SK-N-SH (cell line): ENCODE data around the gene DNAJC13. TPM values are rescaled to one million over a fixed set of nuclear protein-coding genes. Genes with fewer than 3 reads are reported as not detected.

Experiments used
- CTCF ChIA-PET: fragments of 300-600, 350-600 bp; formaldehyde crosslinking; extraction: SDS; loops from one replicate; lab custom pipeline; 2021; lab: Yijun Ruan, JAX
- POLR2A ChIA-PET: fragments of 350-600 bp; sonication (Branson Sonifier 250); formaldehyde crosslinking; extraction: SDS; loops from one replicate; lab custom pipeline; 2020; ENCODE audit warnings: antibody characterized with exemption, inconsistent platforms; lab: Yijun Ruan, JAX
- DNase-seq: peaks from one replicate; pipeline ENCODE4 v3.0.0; 2012
- H2AFZ ChIP-seq: fragments of 200-600 bp; sonication (generic); 2 replicates; pipeline ENCODE4 v1.8.1; 2016; ENCODE audit warnings: antibody characterized with exemption, mild to moderate bottlenecking, low read depth
- H3F3A ChIP-seq: fragments of 200-600 bp; sonication (generic); replicated peaks from 2 replicates; pipeline ENCODE3; 2016; ENCODE audit warnings: antibody characterized with exemption, mild to moderate bottlenecking; ENCODE audit not compliant: insufficient read depth
- H3K27ac ChIP-seq, 2 experiments: fragments of 200-500 bp in 1 of 2; fragments of 200-600 bp in 1 of 2; sonication (Bioruptor generic) in 1 of 2; sonication (generic), shearing (Covaris generic) in 1 of 2; 2 replicates each; pipeline versions ENCODE4 v1.5.1 to v1.6.1; 2014 to 2016; ENCODE audit warnings: low read depth in 2 of 2, inconsistent platforms in 1 of 2, low read length in 1 of 2, mild to moderate bottlenecking in 1 of 2, mixed read lengths in 1 of 2
- H3K27me3 ChIP-seq: fragments of 200-600 bp; sonication (generic), shearing (Covaris generic); 2 replicates; pipeline ENCODE4 v1.6.1; 2016; ENCODE audit warnings: mixed run types; ENCODE audit not compliant: insufficient read depth
- H3K36me3 ChIP-seq, 2 experiments: fragments of 200-500 bp in 1 of 2; fragments of 200-600 bp in 1 of 2; sonication (Bioruptor generic) in 1 of 2; sonication (generic) in 1 of 2; replicated peaks in 1 of 2; 2 replicates each; pipeline versions ENCODE3 to v1.5.1; 2014 to 2016; ENCODE audit warnings: low read length in 1 of 2, mild to moderate bottlenecking in 1 of 2; ENCODE audit not compliant: insufficient read depth in 2 of 2, control insufficient read depth in 1 of 2
- H3K4me1 ChIP-seq, 2 experiments: fragments of 200-500 bp in 1 of 2; fragments of 200-600 bp in 1 of 2; sonication (Bioruptor generic) in 1 of 2; sonication (generic), shearing (Covaris generic) in 1 of 2; 2 replicates each; pipeline versions ENCODE4 v1.5.1 to v1.6.1; 2014 to 2016; ENCODE audit warnings: low read depth in 1 of 2, low read length in 1 of 2, mixed run types in 1 of 2; ENCODE audit not compliant: insufficient read depth in 2 of 2, control insufficient read depth in 1 of 2
- H3K4me2 ChIP-seq: fragments of 200-600 bp; sonication (generic), shearing (Covaris generic); 2 replicates; pipeline ENCODE4 v1.6.1; 2017; ENCODE audit warnings: mixed run types
- H3K4me3 ChIP-seq, 2 experiments: fragments of 200-500 bp in 1 of 2; fragments of 200-600 bp in 1 of 2; sonication (Bioruptor generic) in 1 of 2; sonication (generic), shearing (Covaris generic) in 1 of 2; 2 replicates each; pipeline versions ENCODE4 v1.5.1 to v1.8.1; 2014 to 2016; ENCODE audit warnings: low read depth in 2 of 2, inconsistent platforms in 1 of 2, low read length in 1 of 2, mild to moderate bottlenecking in 1 of 2, mixed read lengths in 1 of 2, moderate library complexity in 1 of 2
- H3K79me2 ChIP-seq: fragments of 200-600 bp; sonication (generic); 2 replicates; pipeline ENCODE4 v1.8.1; 2017; ENCODE audit warnings: mild to moderate bottlenecking; ENCODE audit not compliant: insufficient read depth
- H3K9ac ChIP-seq: fragments of 200-600 bp; sonication (generic); 2 replicates; pipeline ENCODE4 v1.6.1; 2017; ENCODE audit warnings: mixed run types
- H3K9me2 ChIP-seq: fragments of 200-600 bp; sonication (generic); 2 replicates; pipeline ENCODE4 v1.6.1; 2017; ENCODE audit warnings: mixed run types
- H3K9me3 ChIP-seq: fragments of 200-600 bp; sonication (generic); 2 replicates; pipeline ENCODE4 v1.6.1; 2017; ENCODE audit warnings: mixed run types, mild to moderate bottlenecking, moderate library complexity
- H4K20me1 ChIP-seq: fragments of 200-600 bp; sonication (generic); 2 replicates; pipeline ENCODE4 v1.6.1; 2017; ENCODE audit warnings: mild to moderate bottlenecking, mixed run types; ENCODE audit not compliant: insufficient read depth
- MXI1 ChIP-seq: IDR thresholded peaks from 2 replicates; pipeline ENCODE4 v1.6.1; 2012; ENCODE audit warnings: mild to moderate bottlenecking, low read depth, low read length, improper control_type of control experiment
- RAD21 ChIP-seq: IDR thresholded peaks from 2 replicates; pipeline ENCODE4 v1.6.1; 2012; ENCODE audit warnings: mild to moderate bottlenecking, low read length
- WGBS: methylation state at CpG from one replicate; pipeline ENCODE4 v1.1.6; 2017; ENCODE audit warnings: low lambda C conversion rate; 5-methylcytosine and 5-hydroxymethylcytosine counted together
- polyA plus RNA-seq, 3 experiments: library from polyadenylated mRNA; depleted of rRNA; stranded (reverse); fragments of >200 nt; gene quantifications; 2 replicates each; pipeline ENCODE4 v1.2.3, GENCODE V29; 2012
- TF ChIP-seq, protein P1 (sequence below): fragments of 200-600 bp; sonication (generic); IDR thresholded peaks from 2 replicates; pipeline ENCODE4 v1.6.1; 2017; ENCODE audit warnings: antibody characterized with exemption, mild to moderate bottlenecking, moderate library complexity
- TF ChIP-seq, protein P2 (sequence below): fragments of 150-350 bp; IDR thresholded peaks from 2 replicates; pipeline ENCODE4 v1.6.1; 2016; ENCODE audit warnings: mild to moderate bottlenecking, low read depth, low read length
- TF ChIP-seq, protein P3 (sequence below): IDR thresholded peaks from 2 replicates; pipeline ENCODE4 v1.6.1; 2012; ENCODE audit warnings: mild to moderate bottlenecking, low read depth, low read length, moderate library complexity

Gene DNAJC13
- polyA plus RNA-seq, 1 of the 3 experiments (the other 2 are of a cell fraction): 10.8 TPM

DNA sequence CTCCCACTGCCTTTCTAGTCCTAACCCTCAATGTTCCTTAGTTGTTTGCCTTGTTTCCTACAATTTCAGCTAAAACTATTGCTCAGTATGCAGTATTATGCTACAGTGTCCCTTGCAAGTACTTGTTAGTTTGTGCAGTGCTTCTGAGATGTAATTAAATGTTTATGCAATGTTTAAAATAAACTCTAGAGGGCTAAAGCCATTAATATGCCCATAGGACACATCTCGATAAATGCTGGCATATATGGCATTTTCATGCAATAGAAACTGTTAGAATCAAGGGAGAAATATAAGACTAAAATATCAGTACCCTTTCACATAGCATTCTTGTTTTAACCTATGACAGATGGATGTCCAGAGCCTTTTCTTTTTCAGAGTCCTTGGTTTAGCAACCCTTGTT lies 120.0 kb downstream of the DNAJC13 start:
- DNase-seq: no peak
- no peaks in the 10 kb centered on the region for H3K27me3 ChIP-seq
- H3K4me2 ChIP-seq: no peak overlapping the region
- no peak overlapping the region for H3K27ac ChIP-seq
- peaks cover 51 to 57% of the 10 kb centered on the region in 2 experiments for H3K36me3 ChIP-seq
- H4K20me1 ChIP-seq: no peaks in the 10 kb centered on the region
- TF ChIP-seq, protein P1, sequence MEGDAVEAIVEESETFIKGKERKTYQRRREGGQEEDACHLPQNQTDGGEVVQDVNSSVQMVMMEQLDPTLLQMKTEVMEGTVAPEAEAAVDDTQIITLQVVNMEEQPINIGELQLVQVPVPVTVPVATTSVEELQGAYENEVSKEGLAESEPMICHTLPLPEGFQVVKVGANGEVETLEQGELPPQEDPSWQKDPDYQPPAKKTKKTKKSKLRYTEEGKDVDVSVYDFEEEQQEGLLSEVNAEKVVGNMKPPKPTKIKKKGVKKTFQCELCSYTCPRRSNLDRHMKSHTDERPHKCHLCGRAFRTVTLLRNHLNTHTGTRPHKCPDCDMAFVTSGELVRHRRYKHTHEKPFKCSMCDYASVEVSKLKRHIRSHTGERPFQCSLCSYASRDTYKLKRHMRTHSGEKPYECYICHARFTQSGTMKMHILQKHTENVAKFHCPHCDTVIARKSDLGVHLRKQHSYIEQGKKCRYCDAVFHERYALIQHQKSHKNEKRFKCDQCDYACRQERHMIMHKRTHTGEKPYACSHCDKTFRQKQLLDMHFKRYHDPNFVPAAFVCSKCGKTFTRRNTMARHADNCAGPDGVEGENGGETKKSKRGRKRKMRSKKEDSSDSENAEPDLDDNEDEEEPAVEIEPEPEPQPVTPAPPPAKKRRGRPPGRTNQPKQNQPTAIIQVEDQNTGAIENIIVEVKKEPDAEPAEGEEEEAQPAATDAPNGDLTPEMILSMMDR: peak; percentile 42
- TF ChIP-seq, protein P2, sequence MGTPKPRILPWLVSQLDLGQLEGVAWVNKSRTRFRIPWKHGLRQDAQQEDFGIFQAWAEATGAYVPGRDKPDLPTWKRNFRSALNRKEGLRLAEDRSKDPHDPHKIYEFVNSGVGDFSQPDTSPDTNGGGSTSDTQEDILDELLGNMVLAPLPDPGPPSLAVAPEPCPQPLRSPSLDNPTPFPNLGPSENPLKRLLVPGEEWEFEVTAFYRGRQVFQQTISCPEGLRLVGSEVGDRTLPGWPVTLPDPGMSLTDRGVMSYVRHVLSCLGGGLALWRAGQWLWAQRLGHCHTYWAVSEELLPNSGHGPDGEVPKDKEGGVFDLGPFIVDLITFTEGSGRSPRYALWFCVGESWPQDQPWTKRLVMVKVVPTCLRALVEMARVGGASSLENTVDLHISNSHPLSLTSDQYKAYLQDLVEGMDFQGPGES: no peak
- H2AFZ ChIP-seq: no peak overlapping the region
- POLR2A ChIA-PET: no interaction called here
- WGBS: 95% methylated on average over 1 of the region's 1 CpG
- H3F3A ChIP-seq: peaks cover 19% of the 10 kb centered on the region
- no peaks in the 10 kb centered on the region for H3K9me2 ChIP-seq
- no peak overlapping the region for H3K4me3 ChIP-seq
- 0 out of 2 replicates have a peak, but pooled peaks cover 4% of the 10 kb centered on the region for H3K79me2 ChIP-seq
- peaks cover 0 to 9% of the 10 kb centered on the region in 2 experiments; a peak in 1 of 4 replicates for H3K4me1 ChIP-seq
- H3K9ac ChIP-seq: no peak overlapping the region
- CTCF ChIA-PET: interaction anchor here (0.5 to 6.6 kb wide), 13 partner anchors 10 to 186 kb away, joined by 3 to 121 read pairs (median 7); no protein-coding TSS in a partner anchor
- H3K9me3 ChIP-seq: no peaks in the 10 kb centered on the region

DNA sequence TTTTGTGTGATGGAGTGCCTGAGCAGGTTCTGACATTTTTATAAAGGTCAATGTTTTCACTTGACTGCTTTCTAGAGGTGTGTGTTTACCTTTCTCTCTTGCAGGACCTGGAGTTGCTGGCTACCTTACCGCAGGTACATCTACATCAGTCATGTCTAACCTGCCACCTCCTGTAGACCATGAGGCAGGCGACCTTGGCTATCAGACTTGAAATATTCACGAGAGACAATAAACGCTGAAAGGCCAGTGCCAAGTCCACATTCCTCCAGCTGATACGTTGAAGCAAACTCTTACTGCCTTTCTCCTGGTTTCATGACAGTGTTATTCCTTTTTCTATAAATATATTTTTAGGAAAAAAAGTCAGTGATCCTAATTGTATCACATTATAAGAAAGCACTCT lies 120.8 kb downstream of the DNAJC13 start:
- Histone ChIP-seq H3F3A (peaks cover 27% of the 10 kb centered on the region), H3K36me3 (peaks cover 50 to 56% of the 10 kb centered on the region in 2 experiments), H3K9me3 (no peaks in the 10 kb centered on the region), H3K9ac (no peak overlapping the region), H3K9me2 (no peaks in the 10 kb centered on the region), H2AFZ (no peak overlapping the region), H3K79me2 (0 out of 2 replicates have a peak, but pooled peaks cover 4% of the 10 kb centered on the region), H4K20me1 (no peaks in the 10 kb centered on the region), H3K4me1 (peaks cover 0 to 14% of the 10 kb centered on the region in 2 experiments; a peak in 2 of 4 replicates), H3K27ac (no peak overlapping the region), H3K4me2 (no peak overlapping the region), H3K27me3 (no peaks in the 10 kb centered on the region), H3K4me3 (no peak overlapping the region)
- 89% methylated on average over 5 of the region's 5 CpGs for WGBS
- ChIA-PET POLR2A (no interaction called here), CTCF (interaction anchor here (0.7 to 6.6 kb wide), 6 partner anchors 11 to 107 kb away, joined by 3 to 121 read pairs (median 3); no protein-coding TSS in a partner anchor)
- no peak for TF ChIP-seq MXI1
- TF ChIP-seq RAD21: no peak
- TF ChIP-seq, protein P3, sequence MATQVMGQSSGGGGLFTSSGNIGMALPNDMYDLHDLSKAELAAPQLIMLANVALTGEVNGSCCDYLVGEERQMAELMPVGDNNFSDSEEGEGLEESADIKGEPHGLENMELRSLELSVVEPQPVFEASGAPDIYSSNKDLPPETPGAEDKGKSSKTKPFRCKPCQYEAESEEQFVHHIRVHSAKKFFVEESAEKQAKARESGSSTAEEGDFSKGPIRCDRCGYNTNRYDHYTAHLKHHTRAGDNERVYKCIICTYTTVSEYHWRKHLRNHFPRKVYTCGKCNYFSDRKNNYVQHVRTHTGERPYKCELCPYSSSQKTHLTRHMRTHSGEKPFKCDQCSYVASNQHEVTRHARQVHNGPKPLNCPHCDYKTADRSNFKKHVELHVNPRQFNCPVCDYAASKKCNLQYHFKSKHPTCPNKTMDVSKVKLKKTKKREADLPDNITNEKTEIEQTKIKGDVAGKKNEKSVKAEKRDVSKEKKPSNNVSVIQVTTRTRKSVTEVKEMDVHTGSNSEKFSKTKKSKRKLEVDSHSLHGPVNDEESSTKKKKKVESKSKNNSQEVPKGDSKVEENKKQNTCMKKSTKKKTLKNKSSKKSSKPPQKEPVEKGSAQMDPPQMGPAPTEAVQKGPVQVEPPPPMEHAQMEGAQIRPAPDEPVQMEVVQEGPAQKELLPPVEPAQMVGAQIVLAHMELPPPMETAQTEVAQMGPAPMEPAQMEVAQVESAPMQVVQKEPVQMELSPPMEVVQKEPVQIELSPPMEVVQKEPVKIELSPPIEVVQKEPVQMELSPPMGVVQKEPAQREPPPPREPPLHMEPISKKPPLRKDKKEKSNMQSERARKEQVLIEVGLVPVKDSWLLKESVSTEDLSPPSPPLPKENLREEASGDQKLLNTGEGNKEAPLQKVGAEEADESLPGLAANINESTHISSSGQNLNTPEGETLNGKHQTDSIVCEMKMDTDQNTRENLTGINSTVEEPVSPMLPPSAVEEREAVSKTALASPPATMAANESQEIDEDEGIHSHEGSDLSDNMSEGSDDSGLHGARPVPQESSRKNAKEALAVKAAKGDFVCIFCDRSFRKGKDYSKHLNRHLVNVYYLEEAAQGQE: no peak
- DNase-seq: no peak
